ENCODE data around the gene F5.

The F5 gene

DNA sequence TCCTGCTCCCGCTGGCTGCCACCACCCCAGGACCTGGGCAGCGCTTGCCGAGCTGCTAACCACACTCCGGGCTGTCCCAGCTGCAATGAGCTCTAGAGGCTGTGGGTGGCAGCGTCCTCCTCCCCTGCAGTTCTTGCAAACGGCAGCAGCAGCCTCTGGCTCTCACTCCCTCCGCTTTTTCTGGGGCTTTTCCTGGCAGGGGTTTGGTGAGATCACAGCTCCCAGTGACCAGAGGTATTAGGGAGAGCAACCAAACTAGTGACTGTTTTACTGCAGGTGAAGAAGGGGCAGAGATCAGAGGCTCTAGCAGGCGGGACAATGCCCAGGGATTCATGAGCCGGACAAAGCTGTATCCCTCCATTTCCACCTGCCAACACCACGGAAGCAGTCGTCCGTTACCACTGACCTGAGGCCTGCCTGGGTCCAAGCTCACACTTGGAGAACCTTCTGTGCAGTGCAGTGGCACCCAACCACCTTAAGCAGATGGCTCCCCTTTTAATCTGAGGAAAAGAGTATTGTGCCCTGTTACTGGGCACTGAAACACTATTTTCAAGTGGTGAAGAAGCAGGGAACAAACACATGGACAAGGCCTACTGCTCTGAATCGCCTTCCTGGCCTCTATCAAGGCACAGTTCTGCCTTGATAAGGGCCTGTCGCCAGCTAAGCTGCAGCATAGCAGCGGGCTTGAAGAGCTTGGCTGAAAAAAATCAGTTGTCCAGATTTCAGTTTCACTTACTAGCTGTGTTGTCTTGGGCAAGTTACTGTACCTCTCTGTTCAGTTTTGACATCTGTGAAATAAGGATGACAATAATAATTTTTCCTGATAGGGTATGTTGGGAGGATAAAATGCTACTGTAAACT lies at the start of gene F5:
TSS of gene F5 (minus strand) at position 87 of the 861 bp plus-strand sequence. CDS start 95 bp downstream, outside the sequence.
- DNase-seq (ENCODE audit: low read depth), result peak; percentile 8
- H3K4me3 ChIP-seq (ENCODE audit: low read depth, low read length), result no peak within 1 kb of the TSS

DNA sequence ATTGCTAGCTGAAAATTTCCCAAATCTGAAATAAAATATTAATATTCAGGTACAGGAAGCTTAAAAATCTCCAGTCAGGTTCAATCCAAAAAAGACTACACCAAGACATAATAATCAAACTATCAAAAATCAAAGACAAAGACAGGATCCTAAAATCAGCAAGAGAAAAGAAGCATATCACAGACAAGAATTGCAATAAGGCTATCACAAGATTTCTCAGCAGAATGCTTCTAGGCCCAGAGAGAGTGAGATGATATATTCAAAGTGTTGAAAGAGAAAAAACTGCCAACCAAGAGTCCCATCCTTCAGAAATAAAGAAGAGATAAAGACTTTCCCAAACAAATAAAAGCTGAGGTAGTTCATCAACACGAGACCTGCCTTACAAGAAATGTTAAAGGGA lies 48.6 kb upstream of the F5 start:
- H3K4me3 ChIP-seq (ENCODE audit: low read depth, low read length), result no peak overlapping the region
- DNase-seq (ENCODE audit: low read depth), result no peak

DNA sequence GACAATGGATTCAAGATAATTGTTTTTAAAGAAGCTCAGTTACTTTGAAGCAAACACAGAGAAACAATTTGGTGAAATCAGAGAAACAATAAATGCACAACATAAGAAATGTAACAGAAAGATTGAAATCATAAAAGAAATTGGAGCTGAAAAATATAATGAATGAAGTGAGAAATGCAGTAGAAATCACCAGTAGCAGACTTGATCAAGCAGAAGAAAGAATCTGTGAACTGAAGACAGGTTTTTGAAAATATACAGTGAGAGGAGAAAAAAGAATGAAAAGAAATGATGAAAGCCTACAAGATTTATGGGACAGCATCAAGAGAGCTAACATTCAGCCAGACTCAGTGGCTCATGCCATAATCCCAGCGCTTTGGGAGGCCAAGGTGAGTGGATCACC lies 47.9 kb upstream of the F5 start:
- DNase-seq (ENCODE audit: low read depth), result no peak
- no peak overlapping the region for H3K4me3 ChIP-seq (ENCODE audit: low read depth, low read length)

DNA sequence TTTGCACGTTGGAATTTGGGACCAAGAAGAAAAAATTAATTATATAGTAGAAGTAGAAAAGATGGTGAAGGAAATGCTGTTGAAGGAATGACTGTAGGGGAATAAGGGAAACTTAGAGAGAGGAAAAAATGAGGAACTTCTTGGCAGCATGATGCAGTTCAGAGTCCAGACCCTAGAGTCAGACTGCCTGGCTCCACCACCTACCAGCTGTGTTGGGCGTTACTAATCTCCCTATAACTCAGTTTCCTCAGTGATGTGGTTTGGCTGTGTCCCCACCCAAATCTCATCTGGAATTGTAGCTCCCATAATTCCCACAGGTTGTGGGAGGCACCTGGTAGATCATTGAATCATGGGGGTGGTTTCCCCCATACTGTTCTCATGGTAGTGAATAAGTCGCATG lies 45.0 kb upstream of the F5 start:
- DNase-seq (ENCODE audit: low read depth), result no peak
- no peak overlapping the region for H3K4me3 ChIP-seq (ENCODE audit: low read depth, low read length)

DNA sequence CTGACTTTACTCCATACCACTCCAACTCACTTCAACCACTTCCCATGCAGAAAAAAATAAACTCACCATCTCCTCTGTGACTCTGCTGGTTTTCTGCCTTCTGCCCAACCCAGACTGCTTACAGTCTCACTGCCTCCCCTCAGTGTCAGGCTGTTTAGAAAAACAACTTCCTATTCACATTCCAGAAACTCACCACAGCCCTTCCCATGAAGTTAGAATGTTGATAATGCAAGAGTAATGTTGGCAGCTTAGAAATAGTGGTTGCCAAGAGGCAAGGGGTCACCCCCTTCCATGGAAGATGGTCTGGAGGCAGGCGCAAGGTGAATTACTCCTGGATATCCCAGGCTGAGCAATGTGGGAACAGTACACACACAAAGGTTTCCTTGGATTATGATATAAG lies 43.7 kb upstream of the F5 start, which contains the start of gene SELP:
TSS of gene SELP (minus strand) at position 119 of the 400 bp plus-strand sequence. CDS start at position 69, 50 bp downstream.
- no peak for DNase-seq (ENCODE audit: low read depth)
- H3K4me3 ChIP-seq (ENCODE audit: low read depth, low read length), result no peak within 1 kb of the TSS

DNA sequence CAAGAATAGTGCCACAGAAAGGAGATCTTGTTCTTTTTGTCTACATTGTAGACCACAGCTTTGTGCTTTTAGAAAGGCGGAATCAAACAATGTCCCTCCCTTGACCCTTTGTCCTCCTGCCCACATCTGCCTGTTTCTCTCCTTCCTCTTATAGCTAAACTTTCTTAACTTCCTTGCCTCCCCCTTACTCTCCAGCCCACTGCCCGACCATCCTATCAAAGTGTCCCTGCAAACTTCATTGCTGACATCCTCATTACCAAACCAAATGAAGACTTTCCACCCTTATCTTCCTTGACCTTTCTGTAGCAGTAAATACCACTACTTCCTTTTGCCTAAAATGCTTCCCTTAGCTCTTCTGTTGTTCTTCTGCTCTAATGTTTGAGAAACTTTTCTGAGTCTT lies 38.6 kb upstream of the F5 start:
- no peak overlapping the region for H3K4me3 ChIP-seq (ENCODE audit: low read depth, low read length)

DNA sequence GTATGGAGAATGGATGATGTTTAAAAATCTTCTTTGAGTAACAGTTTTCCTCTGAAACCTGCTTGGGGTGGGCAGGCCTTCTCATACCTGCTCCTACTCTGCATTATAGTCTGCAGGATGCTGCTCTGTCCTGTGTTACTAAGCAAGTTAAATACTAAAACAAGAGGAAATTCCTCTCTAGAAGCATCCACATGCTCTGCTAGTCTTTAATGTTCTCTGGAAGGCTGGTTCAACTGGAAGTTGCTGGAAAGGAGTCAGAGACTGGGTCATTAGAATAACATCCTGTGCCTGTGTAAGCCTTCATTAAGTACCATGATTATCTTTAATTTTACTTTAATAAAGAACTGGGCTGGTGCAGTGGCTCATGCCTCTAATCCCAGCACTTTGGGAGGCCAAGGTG lies 37.8 kb upstream of the F5 start:
- DNase-seq (ENCODE audit: low read depth), result no peak
- H3K4me3 ChIP-seq (ENCODE audit: low read depth, low read length), result no peak overlapping the region

More for the DNA sequence above, 38.6 kb upstream of the F5 start:
- no peak for DNase-seq (ENCODE audit: low read depth)

DNA sequence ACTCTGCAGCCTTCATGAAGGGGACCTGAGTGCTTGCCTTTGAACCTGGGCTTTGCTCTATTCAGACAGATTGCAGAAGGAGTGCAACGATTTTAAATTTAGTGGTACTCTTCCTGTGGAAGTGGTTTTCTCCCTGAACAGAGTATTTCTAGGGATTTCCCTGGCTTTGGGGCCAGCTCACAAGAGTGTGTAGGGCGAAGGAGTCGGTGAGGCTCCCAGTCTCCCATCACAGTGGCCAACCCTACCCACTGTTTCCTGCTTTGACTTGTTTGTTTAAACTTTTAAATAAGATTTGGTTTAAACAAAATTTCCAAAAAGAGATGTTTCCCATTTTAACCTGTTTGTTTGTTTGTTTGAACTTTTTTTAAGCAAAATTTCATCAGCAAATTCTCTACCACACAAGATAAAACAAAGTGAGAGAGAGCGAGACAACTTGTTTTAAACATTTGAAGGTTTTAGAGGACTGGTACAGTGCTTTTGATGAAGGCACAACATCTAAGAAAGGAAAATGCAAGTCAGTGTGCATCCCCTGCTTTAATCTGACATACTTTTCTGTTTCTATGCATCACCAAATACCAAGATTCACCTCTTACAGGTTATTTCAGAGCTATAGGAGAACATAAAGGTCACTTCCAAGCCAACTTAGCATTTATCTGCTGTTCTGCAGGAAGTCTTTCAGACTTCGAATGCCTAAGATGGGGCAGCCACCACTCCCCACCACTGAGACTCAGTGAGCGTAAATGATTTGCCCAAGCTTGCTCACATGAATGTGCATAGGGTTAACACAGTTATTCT lies 37.0 kb upstream of the F5 start:
- DNase-seq (ENCODE audit: low read depth), result no peak
- no peak overlapping the region for H3K4me3 ChIP-seq (ENCODE audit: low read depth, low read length)

DNA sequence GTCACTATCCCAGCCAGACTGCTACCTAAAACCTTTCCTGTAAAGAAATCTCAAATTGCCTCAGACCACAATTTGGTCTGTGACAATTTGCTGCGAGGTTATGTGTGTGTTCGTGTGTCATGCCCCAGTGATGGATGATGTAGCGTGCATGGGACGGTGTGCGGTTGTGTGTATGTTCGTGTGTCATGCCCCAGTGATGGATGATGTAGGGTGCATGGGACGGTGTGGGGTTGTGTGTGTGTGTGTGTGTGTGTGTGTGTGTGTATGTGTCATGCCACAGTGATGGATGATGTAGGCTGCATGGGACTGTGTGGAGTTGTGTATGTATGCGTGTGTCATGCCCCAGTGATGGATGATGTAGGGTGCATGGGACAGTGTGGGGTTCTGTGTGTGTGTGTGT lies 34.3 kb upstream of the F5 start:
- no peak for DNase-seq (ENCODE audit: low read depth)
- no peak overlapping the region for H3K4me3 ChIP-seq (ENCODE audit: low read depth, low read length)

DNA sequence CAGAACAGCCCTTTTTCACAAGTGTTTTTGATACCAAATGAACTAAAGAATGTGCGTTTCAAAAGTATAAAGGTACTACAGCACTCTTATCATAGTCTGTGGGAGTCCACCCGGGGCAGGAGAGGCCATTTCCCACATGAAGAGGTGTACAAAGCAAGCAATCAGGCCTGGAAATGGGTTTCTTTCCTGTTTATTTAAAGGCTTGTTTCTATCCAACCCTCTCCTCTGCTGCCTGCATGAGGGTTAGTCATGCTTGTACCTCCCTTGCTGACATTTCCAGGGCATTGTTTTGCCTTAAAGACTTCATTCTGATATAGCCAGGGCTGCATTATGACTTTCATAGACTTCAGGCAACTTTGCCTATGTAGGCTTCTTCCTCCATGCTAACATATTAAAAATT lies 32.1 kb upstream of the F5 start:
- DNase-seq (ENCODE audit: low read depth), result no peak

DNA sequence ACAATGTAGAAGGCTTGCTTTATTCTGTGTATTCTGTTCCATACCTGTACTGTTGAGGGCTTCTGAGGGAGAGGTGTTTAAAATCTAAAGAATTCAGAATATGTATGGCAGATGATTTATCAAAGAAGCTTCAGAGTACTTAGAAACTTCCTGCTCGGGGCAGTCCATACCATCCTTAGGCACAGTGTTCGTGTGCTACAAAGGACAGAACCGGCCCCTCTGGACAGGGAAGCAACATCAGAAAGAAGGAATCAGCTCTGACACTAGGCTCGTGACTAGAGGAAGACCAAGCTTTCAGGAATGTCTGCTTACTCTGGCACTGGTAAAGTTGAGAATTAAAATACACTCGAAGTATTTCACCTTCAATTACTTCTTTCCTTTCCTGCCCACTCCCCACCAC lies 29.5 kb upstream of the F5 start:
- H3K4me3 ChIP-seq (ENCODE audit: low read depth, low read length), result no peak overlapping the region

More for the DNA sequence above, 32.1 kb upstream of the F5 start:
- H3K4me3 ChIP-seq (ENCODE audit: low read depth, low read length), result no peak overlapping the region

DNA sequence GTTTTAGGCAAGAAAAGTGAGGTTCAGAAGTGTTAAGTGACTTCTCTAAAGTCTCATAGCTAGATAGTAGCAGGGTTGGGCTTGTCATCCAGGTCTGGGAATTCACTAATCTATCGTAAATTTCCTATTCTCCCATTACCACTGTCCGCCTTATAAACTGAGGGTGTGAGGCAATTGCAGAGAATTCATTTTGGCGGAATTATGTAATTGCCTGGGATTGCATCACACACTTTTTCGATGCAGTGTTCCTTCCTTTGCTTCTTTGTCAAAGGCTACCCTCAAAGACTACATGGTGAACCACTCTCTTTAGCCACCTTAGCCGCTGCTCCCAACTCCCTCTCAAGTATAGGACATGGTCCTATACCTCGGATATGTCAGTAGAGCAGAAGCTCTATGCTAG lies 24.6 kb upstream of the F5 start:
- H3K4me3 ChIP-seq (ENCODE audit: low read depth, low read length), result no peak overlapping the region

More for the DNA sequence above, 29.5 kb upstream of the F5 start:
- DNase-seq (ENCODE audit: low read depth), result no peak

DNA sequence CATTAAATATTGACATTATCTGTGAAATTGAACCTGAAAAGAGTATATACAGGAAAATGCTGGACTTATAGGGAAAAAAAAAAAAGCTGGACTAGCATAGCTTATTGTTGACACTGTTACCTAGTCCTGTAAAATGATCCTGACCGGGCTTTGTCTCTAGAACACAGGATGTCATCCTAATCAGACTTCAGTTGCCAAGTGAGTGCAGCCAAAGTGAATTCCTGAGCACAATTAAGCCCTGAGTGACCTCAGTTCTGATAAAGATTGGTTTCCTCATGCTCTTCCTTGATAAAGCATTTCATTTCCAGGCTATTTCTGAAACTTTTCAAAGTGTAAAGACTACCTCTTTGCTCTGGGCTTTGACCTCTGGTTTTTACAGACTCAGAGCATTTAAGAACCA lies 23.8 kb upstream of the F5 start:
- DNase-seq (ENCODE audit: low read depth), result no peak
- H3K4me3 ChIP-seq (ENCODE audit: low read depth, low read length), result no peak overlapping the region

More for the DNA sequence above, 24.6 kb upstream of the F5 start:
- DNase-seq (ENCODE audit: low read depth), result no peak

DNA sequence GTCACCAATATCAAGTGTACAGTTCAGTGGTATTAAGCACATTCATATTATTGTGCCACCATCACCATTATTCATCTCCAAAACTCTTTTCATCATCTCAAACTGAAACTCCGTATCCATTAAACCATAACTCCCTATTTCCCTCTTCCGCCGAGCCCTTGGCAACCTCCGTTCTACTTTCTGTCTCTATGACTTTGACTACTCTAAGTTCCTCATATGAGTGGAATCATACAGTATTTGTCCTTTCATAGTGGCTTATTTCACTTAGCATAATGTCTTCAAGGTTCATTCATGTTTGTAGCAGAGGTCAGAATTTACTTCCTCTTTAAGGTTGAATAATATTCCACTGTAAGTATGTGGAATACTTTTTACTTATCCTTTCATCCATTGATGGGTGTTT lies 21.9 kb upstream of the F5 start:
- no peak for DNase-seq (ENCODE audit: low read depth)
- no peak overlapping the region for H3K4me3 ChIP-seq (ENCODE audit: low read depth, low read length)

DNA sequence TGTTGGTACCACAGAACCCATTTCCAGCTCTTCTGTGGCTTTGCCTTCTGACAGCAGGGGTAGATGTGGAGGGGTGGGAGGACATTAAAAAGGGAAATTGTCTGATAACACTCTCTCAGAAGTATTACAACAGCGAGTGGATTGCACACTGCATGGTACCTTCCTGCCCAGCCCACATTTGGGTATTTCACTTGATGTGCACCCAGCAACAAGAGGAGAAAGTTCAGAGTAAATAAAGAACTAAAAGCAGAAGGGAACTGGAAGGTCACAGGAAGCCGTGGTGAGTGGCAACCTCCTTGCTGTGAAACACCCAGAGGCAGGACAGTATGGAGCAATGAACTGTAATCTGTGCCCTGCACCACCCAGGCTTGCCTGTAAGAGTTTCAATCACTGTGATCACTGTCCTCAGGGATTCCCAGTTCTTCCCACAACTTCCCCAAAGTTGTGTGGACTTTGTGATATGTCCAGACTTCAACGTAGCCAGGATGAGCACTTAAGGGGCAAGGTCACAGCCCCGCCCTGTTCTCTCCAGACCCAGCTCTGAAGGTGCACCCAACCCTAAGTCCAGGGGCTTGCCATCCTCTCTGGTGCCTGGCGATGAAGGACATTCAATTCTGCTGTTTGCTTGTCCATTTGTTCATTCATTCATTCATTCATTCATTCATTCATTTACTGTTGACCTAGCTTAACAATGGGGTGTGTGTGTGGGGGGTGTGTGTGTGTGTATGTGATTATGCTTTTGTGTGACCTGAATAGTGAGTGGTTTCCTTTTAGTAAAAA lies 18.7 kb upstream of the F5 start:
- DNase-seq (ENCODE audit: low read depth), result no peak
- H3K4me3 ChIP-seq (ENCODE audit: low read depth, low read length), result no peak overlapping the region

DNA sequence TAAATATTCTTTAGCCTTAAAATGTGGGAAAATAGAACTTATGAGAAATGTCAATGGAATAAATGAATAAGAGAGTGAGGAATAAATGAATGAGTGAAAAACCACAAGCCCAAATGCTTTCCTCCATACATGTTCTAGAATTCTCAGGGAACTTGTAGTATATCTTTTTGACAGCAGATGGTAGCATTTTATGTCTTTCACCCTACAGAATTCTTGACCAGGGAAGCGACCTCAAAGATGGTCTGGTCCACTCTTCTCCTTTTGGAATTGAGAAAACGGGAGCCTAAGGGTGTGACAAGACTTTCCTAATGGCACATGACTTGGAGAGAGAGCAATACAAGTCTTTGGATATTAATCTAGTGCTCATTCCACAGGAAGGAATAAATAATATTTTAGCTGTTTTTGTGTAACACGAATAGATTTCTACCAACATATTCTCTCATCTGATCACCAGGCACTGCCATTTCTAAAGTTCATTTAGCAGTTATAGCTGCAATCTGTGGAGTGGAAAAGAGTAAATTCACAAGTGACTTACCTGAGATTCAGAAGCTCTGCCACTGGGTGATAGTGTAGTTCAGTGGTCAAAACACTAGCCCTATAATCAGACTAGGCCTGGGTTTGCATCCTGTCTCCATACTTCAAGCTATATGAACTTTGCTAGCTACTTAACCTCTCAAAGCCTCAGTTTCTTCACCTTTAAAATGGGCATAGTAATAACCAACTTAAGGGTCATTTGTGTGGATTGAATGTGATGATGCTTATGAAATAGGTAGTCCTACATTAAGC lies 15.0 kb upstream of the F5 start:
- H3K4me3 ChIP-seq (ENCODE audit: low read depth, low read length), result no peak overlapping the region
- no peak for DNase-seq (ENCODE audit: low read depth)

DNA sequence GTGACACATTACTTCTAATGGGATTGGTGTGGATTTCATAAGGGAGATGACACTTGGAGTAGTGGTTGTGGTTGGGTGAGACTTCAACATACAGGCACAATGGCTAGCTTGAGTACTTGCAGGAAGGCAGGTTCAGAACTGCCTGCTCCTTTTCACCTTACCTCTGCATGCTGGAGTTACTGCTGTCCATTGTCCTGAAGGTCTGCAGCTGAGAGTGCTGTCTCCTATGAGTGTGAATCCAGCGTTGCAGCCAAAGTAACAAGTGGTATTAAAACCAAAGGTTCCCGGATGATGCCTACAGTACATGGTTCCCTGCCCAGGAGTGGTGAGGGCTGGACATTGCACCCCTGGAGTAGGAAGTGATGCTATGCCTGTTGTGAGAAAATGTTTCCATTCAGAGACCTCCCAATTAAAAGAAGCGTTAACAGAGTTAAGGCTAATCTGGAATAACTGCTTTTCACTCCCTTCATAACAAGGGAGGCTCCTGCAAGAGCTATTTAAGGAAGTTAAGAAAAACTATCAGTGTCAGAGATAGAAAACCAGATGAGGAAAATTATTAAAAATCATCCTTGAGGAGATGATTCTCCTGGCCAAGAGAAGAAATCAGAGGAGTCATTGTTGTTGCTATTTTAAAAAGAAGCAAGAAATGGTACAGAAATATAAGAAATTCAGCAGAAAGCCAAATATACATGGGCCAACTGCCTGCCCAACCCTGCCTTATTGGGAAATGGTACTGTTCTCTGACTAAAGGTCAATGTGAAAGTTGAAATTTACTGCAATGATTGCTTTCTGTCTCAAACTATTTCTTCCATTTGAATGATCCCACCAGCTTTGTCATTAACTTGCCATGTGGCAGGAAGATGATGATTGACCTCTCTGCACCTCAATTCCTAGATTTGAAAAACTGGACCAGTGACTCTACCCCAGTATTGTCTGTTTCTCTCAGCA lies 9.8 kb upstream of the F5 start:
- no peak for DNase-seq (ENCODE audit: low read depth)
- no peak overlapping the region for H3K4me3 ChIP-seq (ENCODE audit: low read depth, low read length)

DNA sequence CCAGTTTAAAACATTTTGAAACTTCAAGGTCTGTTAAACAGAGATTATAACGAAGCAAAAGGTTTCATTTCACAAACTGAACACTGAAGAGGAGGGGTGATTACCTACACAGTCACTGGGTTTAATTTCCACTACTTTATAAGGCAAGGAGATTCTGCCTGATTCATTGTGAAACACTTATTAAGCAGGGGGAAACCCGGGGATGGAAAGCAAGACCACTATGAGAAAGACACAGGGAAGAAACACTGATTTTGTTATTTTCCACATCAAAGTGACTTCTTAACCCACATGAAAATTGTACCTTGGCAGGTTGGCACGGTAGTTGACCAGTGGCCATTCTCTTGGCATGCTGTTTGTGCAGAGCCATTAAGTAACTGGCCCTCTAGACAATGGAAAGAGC lies 8.1 kb upstream of the F5 start:
- no peak overlapping the region for H3K4me3 ChIP-seq (ENCODE audit: low read depth, low read length)
- no peak for DNase-seq (ENCODE audit: low read depth)

Measured in skeletal muscle cell (primary cell).